Stimulated activated CD4-positive, alpha-beta T cell treated with anti-CD3 and anti-CD28 coated beads, Interleukin-1b, Interleukin-23, amount 100 ng/mL, for 1 hour (primary cell): Measurements from ENCODE around the gene FBXL15.

ENCODE experiments used
- DNase-seq, 2 donors: peaks; one replicate each; pipeline ENCODE4 v3.0.0-alpha.2; 2020; ENCODE audit warnings: low read depth in 2 of 2

FBXL15 gene

GRCh38 chr10:102420714-102421506, at the start of gene FBXL15:
FBXL15 (plus strand) TSS chr10:102420836; CDS start chr10:102421130, 294 bp downstream.
- DNase-seq = peak; percentile 90

- DNase-seq = no peak
Measured at GRCh38 chr10:102371295-102371694, 49.3 kb upstream of the FBXL15 start.

- no peak for DNase-seq
Measured at GRCh38 chr10:102375250-102375649, 45.4 kb upstream of the FBXL15 start.

GRCh38 chr10:102375867-102376266, 44.8 kb upstream of the FBXL15 start:
- no peak for DNase-seq

- no peak for DNase-seq
Measured at GRCh38 chr10:102376901-102377300, 43.7 kb upstream of the FBXL15 start.

- no peak for DNase-seq
Measured at GRCh38 chr10:102379383-102379782, 41.3 kb upstream of the FBXL15 start.

- DNase-seq = no peak
Measured at GRCh38 chr10:102381983-102382382, 38.7 kb upstream of the FBXL15 start.

GRCh38 chr10:102382871-102383270, 37.8 kb upstream of the FBXL15 start:
- DNase-seq = no peak

- DNase-seq = no peak
Measured at GRCh38 chr10:102384053-102384452, 36.6 kb upstream of the FBXL15 start.

- DNase-seq = no peak
Measured at GRCh38 chr10:102384606-102385429, 35.8 kb upstream of the FBXL15 start.

GRCh38 chr10:102389894-102390293, 30.7 kb upstream of the FBXL15 start:
- no peak for DNase-seq

GRCh38 chr10:102392306-102392705, 28.3 kb upstream of the FBXL15 start:
- no peak for DNase-seq

- no peak for DNase-seq
Measured at GRCh38 chr10:102393411-102394078, 27.1 kb upstream of the FBXL15 start.

- DNase-seq = peak; percentile 95 to 97
Measured at GRCh38 chr10:102394079-102394800, 26.4 kb upstream of the FBXL15 start.

GRCh38 chr10:102394801-102395399, 25.7 kb upstream of the FBXL15 start:
- no peak for DNase-seq

GRCh38 chr10:102395400-102396316, 25.0 kb upstream of the FBXL15 start, which contains the start of gene NFKB2:
NFKB2 (plus strand) TSS chr10:102395705; CDS start chr10:102395960, 255 bp downstream.
- DNase-seq = peak; percentile 87 to 89

GRCh38 chr10:102396317-102396650, 24.4 kb upstream of the FBXL15 start:
- DNase-seq = no peak

GRCh38 chr10:102396730-102397151, 23.9 kb upstream of the FBXL15 start:
- no peak for DNase-seq

- DNase-seq = no peak
Measured at GRCh38 chr10:102397222-102398171, 23.1 kb upstream of the FBXL15 start.
